ENCODE measurements around the gene PIP5KL1.

Gene PIP5KL1

GRCh38 chr9:127972236-127972871 lies 41.8 kb upstream of the PIP5KL1 start:
- TF ChIP-seq, protein P1, sequence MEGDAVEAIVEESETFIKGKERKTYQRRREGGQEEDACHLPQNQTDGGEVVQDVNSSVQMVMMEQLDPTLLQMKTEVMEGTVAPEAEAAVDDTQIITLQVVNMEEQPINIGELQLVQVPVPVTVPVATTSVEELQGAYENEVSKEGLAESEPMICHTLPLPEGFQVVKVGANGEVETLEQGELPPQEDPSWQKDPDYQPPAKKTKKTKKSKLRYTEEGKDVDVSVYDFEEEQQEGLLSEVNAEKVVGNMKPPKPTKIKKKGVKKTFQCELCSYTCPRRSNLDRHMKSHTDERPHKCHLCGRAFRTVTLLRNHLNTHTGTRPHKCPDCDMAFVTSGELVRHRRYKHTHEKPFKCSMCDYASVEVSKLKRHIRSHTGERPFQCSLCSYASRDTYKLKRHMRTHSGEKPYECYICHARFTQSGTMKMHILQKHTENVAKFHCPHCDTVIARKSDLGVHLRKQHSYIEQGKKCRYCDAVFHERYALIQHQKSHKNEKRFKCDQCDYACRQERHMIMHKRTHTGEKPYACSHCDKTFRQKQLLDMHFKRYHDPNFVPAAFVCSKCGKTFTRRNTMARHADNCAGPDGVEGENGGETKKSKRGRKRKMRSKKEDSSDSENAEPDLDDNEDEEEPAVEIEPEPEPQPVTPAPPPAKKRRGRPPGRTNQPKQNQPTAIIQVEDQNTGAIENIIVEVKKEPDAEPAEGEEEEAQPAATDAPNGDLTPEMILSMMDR (IDR thresholded peaks at IDR 0.05; ENCODE audit: borderline replicate concordance, insufficient read depth, low read depth, low read length): no peak
- no peak overlapping the region for H3K4me3 ChIP-seq (ENCODE audit: low read depth, low read length)

GRCh38 chr9:127971357-127972235 lies 41.0 kb upstream of the PIP5KL1 start:
- peak overlapping the region; percentile 15 for H3K4me3 ChIP-seq (ENCODE audit: low read depth, low read length)
- TF ChIP-seq, protein P1 (IDR thresholded peaks at IDR 0.05; ENCODE audit: borderline replicate concordance, insufficient read depth, low read depth, low read length): no peak

DNA sequence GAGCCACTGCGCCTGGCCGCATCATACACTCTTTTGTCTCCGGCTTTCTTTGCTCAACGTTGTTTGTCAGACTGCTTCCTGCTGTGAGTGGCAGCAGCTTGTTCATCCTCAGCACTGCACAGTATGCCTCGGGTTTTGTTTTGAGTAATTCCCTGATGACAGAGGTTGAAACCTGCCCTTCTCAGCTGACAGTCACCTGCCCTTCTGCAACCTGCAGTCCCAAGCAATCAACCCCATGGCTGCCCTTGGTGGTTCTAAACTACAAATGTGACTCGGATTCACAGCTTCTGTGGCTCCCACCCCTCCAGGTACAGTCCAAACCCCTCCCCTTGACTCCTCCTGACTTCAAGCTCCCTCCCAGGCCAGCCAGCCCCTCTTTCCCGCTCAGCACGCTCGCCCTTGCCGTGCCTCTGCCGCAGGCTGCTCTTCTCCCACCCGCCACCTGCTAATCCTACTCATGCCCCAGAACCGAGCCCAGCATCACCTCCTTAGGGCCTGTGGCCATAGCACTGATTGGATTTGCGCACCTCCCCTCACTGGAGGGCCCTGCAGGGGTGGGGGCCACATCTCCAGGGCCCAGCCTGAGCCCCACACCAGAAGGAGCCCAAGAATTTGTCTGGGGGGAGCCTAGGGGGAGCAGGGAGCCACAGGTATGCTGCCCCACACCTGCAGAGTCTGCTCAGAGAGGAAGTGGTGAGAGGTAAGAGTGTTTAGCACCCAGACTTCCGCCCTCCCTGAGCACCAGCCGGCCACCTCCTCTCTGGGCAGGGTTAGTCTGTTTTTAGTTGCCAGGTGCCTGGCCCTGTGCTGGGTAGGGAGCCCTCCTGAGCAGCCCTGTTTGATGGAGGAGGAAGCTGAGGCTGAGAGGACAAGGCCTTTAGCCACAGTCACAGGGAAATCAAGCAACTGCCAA lies 40.1 kb upstream of the PIP5KL1 start:
- TF ChIP-seq, protein P1 (IDR thresholded peaks at IDR 0.05; ENCODE audit: borderline replicate concordance, insufficient read depth, low read depth, low read length): no peak
- H3K4me3 ChIP-seq (ENCODE audit: low read depth, low read length): no peak overlapping the region

DNA sequence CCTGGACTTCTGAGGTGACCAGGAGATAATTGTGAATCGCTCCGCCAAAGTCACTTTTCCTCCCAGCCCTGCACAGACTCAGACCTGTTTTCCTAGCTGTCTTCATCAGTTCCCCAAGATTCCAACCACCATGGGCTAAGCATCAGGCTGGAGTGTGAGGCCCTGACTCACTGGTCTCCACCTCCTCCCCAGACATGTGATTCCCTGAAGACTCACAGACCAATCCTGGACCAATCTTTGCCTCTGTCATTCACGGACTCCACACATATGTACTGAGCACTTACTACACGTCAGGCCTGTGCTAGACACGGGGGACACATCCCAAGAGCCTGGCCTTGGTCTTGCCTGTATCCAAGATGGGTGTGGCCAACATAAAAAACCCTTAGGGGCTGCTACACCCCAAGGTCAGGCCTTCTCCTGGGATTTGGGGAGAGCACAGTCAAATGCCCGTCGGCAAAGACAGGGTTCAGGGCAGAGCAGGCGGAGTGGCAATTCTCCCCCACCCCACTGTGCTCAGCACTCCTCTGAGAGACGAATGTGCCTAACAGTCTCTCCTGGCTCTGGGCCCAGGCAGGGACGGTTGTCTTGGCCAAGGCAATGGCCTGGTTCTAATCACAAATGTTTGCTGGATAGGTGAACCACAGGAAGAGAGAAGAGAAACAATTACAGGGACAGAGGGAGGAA lies 38.3 kb upstream of the PIP5KL1 start:
- TF ChIP-seq, protein P1 (IDR thresholded peaks at IDR 0.05; ENCODE audit: borderline replicate concordance, insufficient read depth, low read depth, low read length): no peak
- H3K4me3 ChIP-seq (ENCODE audit: low read depth, low read length): no peak overlapping the region

- H3K4me3 ChIP-seq (ENCODE audit: low read depth, low read length): no peak overlapping the region
- TF ChIP-seq, protein P1 (IDR thresholded peaks at IDR 0.05; ENCODE audit: borderline replicate concordance, insufficient read depth, low read depth, low read length): no peak
Observed at GRCh38 chr9:127968042-127968441, 37.5 kb upstream of the PIP5KL1 start.

- TF ChIP-seq, protein P1 (IDR thresholded peaks at IDR 0.05; ENCODE audit: borderline replicate concordance, insufficient read depth, low read depth, low read length): no peak
- H3K4me3 ChIP-seq (ENCODE audit: low read depth, low read length): no peak overlapping the region
Observed at GRCh38 chr9:127967151-127967809, 36.7 kb upstream of the PIP5KL1 start.

All from GM12875 (cell line).